Uterus (tissue), 2 donors: ENCODE results near the gene CCR9.

ENCODE experiments used
- POLR2A ChIP-seq, 2 donors: fragments of 450-650 bp; IDR thresholded peaks; one replicate each; pipeline ENCODE4 v1.6.1; 2016; ENCODE audit warnings: antibody characterized with exemption in 2 of 2, mild to moderate bottlenecking in 1 of 2, moderate library complexity in 1 of 2
- TF ChIP-seq, protein P1 (sequence below), 4 experiments: fragments of 200-600 bp in 2 of 4; fragments of 450-650 bp in 2 of 4; sonication (generic) in 2 of 4; IDR thresholded peaks; one replicate each; pipeline ENCODE4 v1.5.1; 2016 to 2019; ENCODE audit warnings: antibody characterized with exemption in 4 of 4, mild to moderate bottlenecking in 2 of 4, moderate library complexity in 1 of 4

DNA sequence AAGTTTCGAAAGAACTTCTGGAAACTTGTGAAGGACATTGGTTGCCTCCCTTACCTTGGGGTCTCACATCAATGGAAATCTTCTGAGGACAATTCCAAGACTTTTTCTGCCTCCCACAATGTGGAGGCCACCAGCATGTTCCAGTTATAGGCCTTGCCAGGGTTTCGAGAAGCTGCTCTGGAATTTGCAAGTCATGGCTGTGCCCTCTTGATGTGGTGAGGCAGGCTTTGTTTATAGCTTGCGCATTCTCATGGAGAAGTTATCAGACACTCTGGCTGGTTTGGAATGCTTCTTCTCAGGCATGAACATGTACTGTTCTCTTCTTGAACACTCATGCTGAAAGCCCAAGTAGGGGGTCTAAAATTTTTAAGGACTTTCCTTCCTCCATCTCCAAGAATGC lies 61.0 kb downstream of the CCR9 start:
- TF ChIP-seq, protein P1, sequence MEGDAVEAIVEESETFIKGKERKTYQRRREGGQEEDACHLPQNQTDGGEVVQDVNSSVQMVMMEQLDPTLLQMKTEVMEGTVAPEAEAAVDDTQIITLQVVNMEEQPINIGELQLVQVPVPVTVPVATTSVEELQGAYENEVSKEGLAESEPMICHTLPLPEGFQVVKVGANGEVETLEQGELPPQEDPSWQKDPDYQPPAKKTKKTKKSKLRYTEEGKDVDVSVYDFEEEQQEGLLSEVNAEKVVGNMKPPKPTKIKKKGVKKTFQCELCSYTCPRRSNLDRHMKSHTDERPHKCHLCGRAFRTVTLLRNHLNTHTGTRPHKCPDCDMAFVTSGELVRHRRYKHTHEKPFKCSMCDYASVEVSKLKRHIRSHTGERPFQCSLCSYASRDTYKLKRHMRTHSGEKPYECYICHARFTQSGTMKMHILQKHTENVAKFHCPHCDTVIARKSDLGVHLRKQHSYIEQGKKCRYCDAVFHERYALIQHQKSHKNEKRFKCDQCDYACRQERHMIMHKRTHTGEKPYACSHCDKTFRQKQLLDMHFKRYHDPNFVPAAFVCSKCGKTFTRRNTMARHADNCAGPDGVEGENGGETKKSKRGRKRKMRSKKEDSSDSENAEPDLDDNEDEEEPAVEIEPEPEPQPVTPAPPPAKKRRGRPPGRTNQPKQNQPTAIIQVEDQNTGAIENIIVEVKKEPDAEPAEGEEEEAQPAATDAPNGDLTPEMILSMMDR (IDR thresholded peaks at IDR 0.05) = no peak
- no peak for TF ChIP-seq POLR2A (IDR thresholded peaks at IDR 0.05)
